ENCODE measurements around the gene DNAI1.
A peak's percentile ranks its signal among the peaks of the same experiment; 100 is the strongest.

DNAI1 gene

GRCh38 chr9:34536685-34537084, 78.1 kb downstream of the DNAI1 start:
- H3K27ac ChIP-seq: no peak overlapping the region
- TF ChIP-seq CTCF (conservative IDR thresholded peaks at IDR 0.05): no peak
- TF ChIP-seq ZFX (IDR thresholded peaks at IDR 0.05): no peak

GRCh38 chr9:34540827-34541226, 82.2 kb downstream of the DNAI1 start:
- H3K27ac ChIP-seq: no peak overlapping the region
- TF ChIP-seq CTCF (conservative IDR thresholded peaks at IDR 0.05) (no peak), ZFX (IDR thresholded peaks at IDR 0.05) (no peak)

DNA sequence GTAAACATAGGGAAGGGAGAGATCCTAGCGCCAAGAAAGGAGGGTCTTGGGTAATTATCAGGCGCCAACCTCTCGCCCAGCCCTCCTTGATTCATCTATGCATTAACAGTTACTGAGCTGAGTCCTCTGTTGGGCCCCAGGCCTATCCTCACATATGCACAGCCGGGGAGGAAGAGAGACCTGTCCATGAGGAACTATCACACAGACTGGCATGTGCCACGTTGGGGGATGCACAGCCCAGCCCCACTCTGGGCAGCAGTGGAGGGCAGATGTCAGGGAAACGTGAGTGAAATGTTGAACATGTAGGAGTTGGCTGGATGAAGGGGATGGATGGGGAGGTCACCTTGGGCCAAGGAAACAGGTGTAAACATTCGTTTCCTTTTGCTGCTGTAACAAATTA, 82.9 kb downstream of the DNAI1 start:
- TF ChIP-seq ZFX (IDR thresholded peaks at IDR 0.05): no peak
- no peak for TF ChIP-seq CTCF (conservative IDR thresholded peaks at IDR 0.05)

DNA sequence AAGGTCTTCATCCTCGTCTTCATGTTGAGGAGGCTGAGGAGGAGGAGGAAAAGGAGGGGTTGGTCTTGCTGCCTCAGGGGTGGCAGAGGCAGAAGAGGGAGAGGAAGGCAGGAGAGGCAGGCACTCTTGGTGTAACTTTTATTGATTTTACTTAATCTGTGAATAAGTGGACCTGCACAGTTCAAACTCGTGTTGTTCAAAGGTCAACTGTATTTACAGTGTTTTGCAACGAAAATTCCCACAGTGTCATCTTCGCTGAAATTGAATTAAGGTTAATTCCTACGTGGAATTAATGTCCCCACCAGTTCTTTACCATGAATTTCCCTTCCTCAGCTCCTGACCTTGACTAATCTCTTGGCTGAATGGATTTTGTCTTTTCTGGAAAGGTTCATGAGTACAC, 85.4 kb downstream of the DNAI1 start:
- TF ChIP-seq ZFX (IDR thresholded peaks at IDR 0.05) (no peak), CTCF (conservative IDR thresholded peaks at IDR 0.05) (no peak)
- no peak overlapping the region for H3K27ac ChIP-seq

More for the DNA sequence above, 82.9 kb downstream of the DNAI1 start:
- no peak overlapping the region for H3K27ac ChIP-seq

- TF ChIP-seq ZFX (IDR thresholded peaks at IDR 0.05): no peak
- H3K27ac ChIP-seq: peak overlapping the region; percentile 64
These were observed 86.9 kb downstream of the DNAI1 start for GRCh38 chr9:34545497-34545896.

- no peak for TF ChIP-seq CTCF (conservative IDR thresholded peaks at IDR 0.05)
- no peak for TF ChIP-seq ZFX (IDR thresholded peaks at IDR 0.05)
These were observed 87.7 kb downstream of the DNAI1 start for GRCh38 chr9:34546102-34546833.

GRCh38 chr9:34546834-34547827, 88.5 kb downstream of the DNAI1 start:
- peak; percentile 77 for TF ChIP-seq CTCF (conservative IDR thresholded peaks at IDR 0.05)
- TF ChIP-seq ZFX (IDR thresholded peaks at IDR 0.05): no peak
- peak overlapping the region; percentile 64; the same call in 1 of the 2 replicates for H3K27ac ChIP-seq

More at GRCh38 chr9:34546102-34546833, 87.7 kb downstream of the DNAI1 start:
- peak overlapping the region; percentile 64 for H3K27ac ChIP-seq

Data from C4-2B (cell line).